CD4-positive, alpha-beta T cell treated with Interferon alpha-2 for 1 hour (primary cell): ENCODE measurements around the gene IKZF3.
"Not testable (repeated sequence)": the region's sequence is repeated elsewhere in the genome, so short reads cannot be mapped to it uniquely, and the experiment has no call there.

Experiments used
- DNase-seq, 2 donors: peaks; one replicate each; pipeline ENCODE4 v3.0.0-alpha.2; 2020 to 2022

The IKZF3 gene

GRCh38 chr17:39738983-39739884 lies 124.9 kb downstream of the IKZF3 start:
- no peak for DNase-seq

- peak; percentile 47 to 62 for DNase-seq
Observed at GRCh38 chr17:39738568-39738901, 125.6 kb downstream of the IKZF3 start.

- no peak for DNase-seq
Observed at GRCh38 chr17:39737760-39738567, 126.1 kb downstream of the IKZF3 start, which contains the start of gene GRB7. GRB7 (plus strand) TSS chr17:39737938; CDS start chr17:39742302, 4,364 bp downstream.

GRCh38 chr17:39737206-39737759 lies 126.8 kb downstream of the IKZF3 start:
- no peak for DNase-seq

GRCh38 chr17:39736319-39737165 lies 127.6 kb downstream of the IKZF3 start:
- DNase-seq = no peak

- no peak for DNase-seq
Observed at GRCh38 chr17:39735882-39736281, 128.2 kb downstream of the IKZF3 start.

- no peak for DNase-seq
Observed at GRCh38 chr17:39732586-39732985, 131.5 kb downstream of the IKZF3 start.

GRCh38 chr17:39730095-39730921 lies 133.8 kb downstream of the IKZF3 start, which contains the start of gene MIEN1:
MIEN1 (minus strand) TSS chr17:39730532; CDS start chr17:39730495, 37 bp downstream.
- peak; percentile 89 to 94 for DNase-seq

- DNase-seq = no peak
Observed at GRCh38 chr17:39729280-39729851, 134.7 kb downstream of the IKZF3 start.

GRCh38 chr17:39727556-39727955 lies 136.6 kb downstream of the IKZF3 start:
- DNase-seq = no peak

- no peak for DNase-seq
Observed at GRCh38 chr17:39726617-39727016, 137.5 kb downstream of the IKZF3 start.

- DNase-seq = not testable (repeated sequence)
Observed at GRCh38 chr17:39725923-39726322, 138.2 kb downstream of the IKZF3 start.

- no peak for DNase-seq
Observed at GRCh38 chr17:39724731-39725130, 139.4 kb downstream of the IKZF3 start.

- no peak for DNase-seq
Observed at GRCh38 chr17:39722965-39723848, 140.9 kb downstream of the IKZF3 start.

- DNase-seq = no peak
Observed at GRCh38 chr17:39722104-39722503, 142.0 kb downstream of the IKZF3 start.

- no peak for DNase-seq
Observed at GRCh38 chr17:39719563-39720355, 144.4 kb downstream of the IKZF3 start.

GRCh38 chr17:39717660-39718059 lies 146.5 kb downstream of the IKZF3 start:
- DNase-seq = no peak

GRCh38 chr17:39716879-39717536 lies 147.1 kb downstream of the IKZF3 start:
- DNase-seq = no peak
